Peyer's patch (tissue), 4 donors: ENCODE results near the gene ARHGEF39.

ENCODE experiments used
- POLR2A ChIP-seq, 2 donors: fragments of 450-650 bp; IDR thresholded peaks; one replicate each; pipeline ENCODE4 v1.5.1; 2017; ENCODE audit warnings: antibody characterized with exemption in 2 of 2, mild to moderate bottlenecking in 2 of 2, moderate library complexity in 2 of 2
- TF ChIP-seq, protein P1 (sequence below), 6 experiments: fragments of 450-650 bp in 4 of 6; fragments of 200-600 bp in 2 of 6; sonication (generic) in 1 of 6; IDR thresholded peaks; one replicate each; pipeline ENCODE4 v1.5.1; 2017 to 2019; ENCODE audit warnings: antibody characterized with exemption in 6 of 6, mild to moderate bottlenecking in 3 of 6, moderate library complexity in 1 of 6

GRCh38 chr9:35635730-35636129, 29.3 kb downstream of the ARHGEF39 start:
- TF ChIP-seq, protein P1, sequence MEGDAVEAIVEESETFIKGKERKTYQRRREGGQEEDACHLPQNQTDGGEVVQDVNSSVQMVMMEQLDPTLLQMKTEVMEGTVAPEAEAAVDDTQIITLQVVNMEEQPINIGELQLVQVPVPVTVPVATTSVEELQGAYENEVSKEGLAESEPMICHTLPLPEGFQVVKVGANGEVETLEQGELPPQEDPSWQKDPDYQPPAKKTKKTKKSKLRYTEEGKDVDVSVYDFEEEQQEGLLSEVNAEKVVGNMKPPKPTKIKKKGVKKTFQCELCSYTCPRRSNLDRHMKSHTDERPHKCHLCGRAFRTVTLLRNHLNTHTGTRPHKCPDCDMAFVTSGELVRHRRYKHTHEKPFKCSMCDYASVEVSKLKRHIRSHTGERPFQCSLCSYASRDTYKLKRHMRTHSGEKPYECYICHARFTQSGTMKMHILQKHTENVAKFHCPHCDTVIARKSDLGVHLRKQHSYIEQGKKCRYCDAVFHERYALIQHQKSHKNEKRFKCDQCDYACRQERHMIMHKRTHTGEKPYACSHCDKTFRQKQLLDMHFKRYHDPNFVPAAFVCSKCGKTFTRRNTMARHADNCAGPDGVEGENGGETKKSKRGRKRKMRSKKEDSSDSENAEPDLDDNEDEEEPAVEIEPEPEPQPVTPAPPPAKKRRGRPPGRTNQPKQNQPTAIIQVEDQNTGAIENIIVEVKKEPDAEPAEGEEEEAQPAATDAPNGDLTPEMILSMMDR (IDR thresholded peaks at IDR 0.05) = no peak
- TF ChIP-seq POLR2A (IDR thresholded peaks at IDR 0.05) = no peak
